Measurements from ENCODE around the gene CHST11. TPM values are rescaled to one million over a fixed set of nuclear protein-coding genes. Genes with fewer than 3 reads are reported as not detected.

CHST11 gene
- polyA plus RNA-seq, 3 donors, result 6.2 to 8.1 (median 7.6) TPM

GRCh38 chr12:104424955-104425354, 31.8 kb upstream of the CHST11 start:
- no peak for DNase-seq

GRCh38 chr12:104425614-104426013, 31.1 kb upstream of the CHST11 start:
- DNase-seq, result no peak

- no peak for DNase-seq
Observed at GRCh38 chr12:104426926-104427546, 29.7 kb upstream of the CHST11 start.

- DNase-seq, result no peak
Observed at GRCh38 chr12:104427547-104427938, 29.2 kb upstream of the CHST11 start.

GRCh38 chr12:104433061-104433460, 23.7 kb upstream of the CHST11 start:
- DNase-seq, result no peak

- DNase-seq, result no peak
Observed at GRCh38 chr12:104434129-104434528, 22.6 kb upstream of the CHST11 start.

GRCh38 chr12:104435175-104435574, 21.6 kb upstream of the CHST11 start:
- no peak for DNase-seq

- no peak for DNase-seq
Observed at GRCh38 chr12:104435765-104436164, 21.0 kb upstream of the CHST11 start.

GRCh38 chr12:104436790-104437189, 20.0 kb upstream of the CHST11 start:
- DNase-seq, result no peak

- DNase-seq, result no peak
Observed at GRCh38 chr12:104438134-104438533, 18.6 kb upstream of the CHST11 start.

GRCh38 chr12:104439137-104439536, 17.6 kb upstream of the CHST11 start:
- no peak for DNase-seq

- no peak for DNase-seq
Observed at GRCh38 chr12:104443008-104443407, 13.7 kb upstream of the CHST11 start.

- no peak for DNase-seq
Observed at GRCh38 chr12:104446646-104447421, 9.9 kb upstream of the CHST11 start.

GRCh38 chr12:104448031-104448430, 8.7 kb upstream of the CHST11 start:
- DNase-seq, result no peak

GRCh38 chr12:104448451-104448850, 8.3 kb upstream of the CHST11 start:
- no peak for DNase-seq

- no peak for DNase-seq
Observed at GRCh38 chr12:104450700-104451099, 6.0 kb upstream of the CHST11 start.

- no peak for DNase-seq
Observed at GRCh38 chr12:104452087-104452486, 4.7 kb upstream of the CHST11 start.

- no peak for DNase-seq
Observed at GRCh38 chr12:104453133-104453532, 3.6 kb upstream of the CHST11 start.

- DNase-seq, result no peak
Observed at GRCh38 chr12:104454997-104455396, 1.8 kb upstream of the CHST11 start.

- DNase-seq, result no peak
Observed at GRCh38 chr12:104455578-104456416, 951 bp upstream of the CHST11 start.

GRCh38 chr12:104456950-104457745, 400 bp downstream of the CHST11 start:
- peak; percentile 85 for DNase-seq
